GM19193 (cell line): ENCODE results near the gene WNT11.

ENCODE experiments used
- POLR2A ChIP-seq: IDR thresholded peaks from 4 replicates; pipeline ENCODE4 v1.6.1; 2011; ENCODE audit not compliant: insufficient read depth, insufficient read length; ENCODE audit errors: extremely low read depth

The WNT11 gene

DNA sequence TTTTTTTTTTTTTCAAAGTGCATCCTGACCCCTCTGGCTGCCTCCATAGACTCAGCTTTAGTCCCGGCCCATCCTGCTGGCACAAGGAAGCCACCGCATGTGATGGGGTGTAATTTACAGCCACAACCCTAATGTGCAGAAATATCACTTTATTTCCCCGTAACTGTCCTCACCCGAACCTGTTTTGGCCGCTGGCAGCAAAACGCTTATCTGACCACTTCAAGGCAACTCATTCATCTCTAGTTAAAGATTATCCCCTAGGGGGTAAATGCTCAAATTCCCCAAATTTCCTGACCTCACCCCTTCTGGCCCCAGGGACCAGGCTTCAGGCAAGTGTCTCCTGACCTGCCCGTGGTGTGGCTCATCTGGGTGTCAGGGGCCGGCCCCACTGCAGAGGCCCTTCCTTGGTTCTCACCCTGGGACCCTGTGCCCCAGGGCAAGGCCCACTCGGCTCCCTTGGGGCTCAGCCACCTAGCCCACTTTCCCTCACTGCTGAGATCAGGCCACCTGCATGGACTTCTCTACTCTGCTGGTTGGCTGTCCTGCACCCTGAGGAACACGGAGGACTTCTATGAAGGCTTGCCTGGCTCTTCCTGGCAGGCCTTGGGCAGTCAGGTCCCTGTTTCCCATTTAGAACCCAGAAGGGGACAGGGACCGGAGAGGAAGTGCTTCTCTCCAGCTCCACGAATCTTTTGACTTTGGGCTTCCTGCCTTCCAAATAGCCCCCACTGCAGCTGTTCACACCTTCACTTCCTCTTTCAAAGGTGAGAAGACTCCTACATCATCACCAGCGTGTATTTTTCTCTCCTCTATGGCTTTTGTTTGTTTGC, 53.3 kb downstream of the WNT11 start:
- TF ChIP-seq POLR2A = no peak

- peak; percentile 29 for TF ChIP-seq POLR2A
These were observed 54.1 kb downstream of the WNT11 start for GRCh38 chr11:76152086-76152681.

DNA sequence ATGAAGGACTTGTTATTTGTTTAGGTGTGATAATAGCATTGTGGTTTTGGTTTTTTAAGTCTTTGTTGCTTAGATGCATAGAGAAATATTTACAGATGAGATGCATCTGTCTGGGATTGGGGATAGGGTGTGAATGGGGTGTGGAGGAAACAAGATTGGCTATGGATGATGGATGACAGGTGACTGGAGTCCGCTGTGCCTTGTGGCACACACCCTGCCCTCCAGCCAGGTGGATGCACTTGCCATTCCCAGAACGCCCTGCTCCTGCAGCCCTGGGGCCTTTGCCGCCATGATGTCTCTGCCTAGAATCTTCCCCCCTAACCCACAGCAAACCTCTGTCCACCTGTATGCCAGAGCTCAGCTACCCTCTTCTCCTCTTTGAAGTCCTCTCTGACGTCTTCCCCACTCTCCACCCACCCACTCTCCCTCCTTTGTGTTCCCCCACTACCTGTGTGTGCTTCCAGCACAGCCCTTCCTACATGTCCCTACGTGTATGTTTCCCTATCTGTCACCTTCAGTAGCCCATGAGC, 54.7 kb downstream of the WNT11 start:
- no peak for TF ChIP-seq POLR2A

GRCh38 chr11:76150141-76150540, 56.2 kb downstream of the WNT11 start:
- no peak for TF ChIP-seq POLR2A

GRCh38 chr11:76149713-76150112, 56.6 kb downstream of the WNT11 start:
- TF ChIP-seq POLR2A = no peak

- TF ChIP-seq POLR2A = no peak
These were observed 57.2 kb downstream of the WNT11 start for GRCh38 chr11:76148941-76149613.

DNA sequence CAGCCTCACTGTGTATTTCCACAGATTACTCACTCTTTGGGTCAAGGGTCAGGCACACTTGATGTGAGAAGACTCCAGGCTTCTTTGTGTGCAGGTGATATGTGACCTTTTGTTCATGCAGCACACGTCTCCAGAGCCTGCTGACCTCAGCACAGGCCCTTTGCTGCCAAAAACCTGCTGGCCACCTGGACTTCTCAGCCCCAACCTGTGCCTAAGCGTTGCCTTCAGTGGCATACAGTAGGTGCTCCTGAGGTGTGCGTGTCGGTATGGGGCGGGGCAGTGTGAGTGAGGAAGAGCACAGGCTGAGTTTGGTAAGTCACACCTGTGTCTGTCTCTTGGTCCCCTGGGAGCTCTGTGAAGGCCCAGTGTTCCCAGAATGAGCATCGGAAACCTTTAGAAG, 58.1 kb downstream of the WNT11 start:
- TF ChIP-seq POLR2A = no peak

GRCh38 chr11:76147106-76147740, 59.1 kb downstream of the WNT11 start:
- TF ChIP-seq POLR2A = no peak

DNA sequence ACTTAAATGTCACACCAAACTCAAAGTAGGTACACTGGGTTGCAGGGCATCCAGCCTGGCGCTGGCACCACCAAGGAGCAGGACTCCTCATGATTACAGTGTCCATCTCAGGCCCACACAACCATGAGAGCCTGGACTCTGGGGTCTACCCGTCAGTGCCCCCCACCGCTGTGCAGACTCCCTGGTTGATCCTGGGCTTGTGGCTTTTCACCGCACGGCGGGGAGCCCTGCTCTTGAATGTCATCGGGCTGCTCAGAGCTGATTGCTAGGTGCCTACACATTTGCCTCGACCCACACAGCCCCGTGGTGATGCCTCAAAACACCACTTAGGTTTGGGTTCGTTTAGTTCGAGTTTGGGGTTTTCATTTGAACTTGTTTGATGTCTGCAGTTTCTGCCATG, 63.0 kb downstream of the WNT11 start:
- peak; percentile 27 for TF ChIP-seq POLR2A

DNA sequence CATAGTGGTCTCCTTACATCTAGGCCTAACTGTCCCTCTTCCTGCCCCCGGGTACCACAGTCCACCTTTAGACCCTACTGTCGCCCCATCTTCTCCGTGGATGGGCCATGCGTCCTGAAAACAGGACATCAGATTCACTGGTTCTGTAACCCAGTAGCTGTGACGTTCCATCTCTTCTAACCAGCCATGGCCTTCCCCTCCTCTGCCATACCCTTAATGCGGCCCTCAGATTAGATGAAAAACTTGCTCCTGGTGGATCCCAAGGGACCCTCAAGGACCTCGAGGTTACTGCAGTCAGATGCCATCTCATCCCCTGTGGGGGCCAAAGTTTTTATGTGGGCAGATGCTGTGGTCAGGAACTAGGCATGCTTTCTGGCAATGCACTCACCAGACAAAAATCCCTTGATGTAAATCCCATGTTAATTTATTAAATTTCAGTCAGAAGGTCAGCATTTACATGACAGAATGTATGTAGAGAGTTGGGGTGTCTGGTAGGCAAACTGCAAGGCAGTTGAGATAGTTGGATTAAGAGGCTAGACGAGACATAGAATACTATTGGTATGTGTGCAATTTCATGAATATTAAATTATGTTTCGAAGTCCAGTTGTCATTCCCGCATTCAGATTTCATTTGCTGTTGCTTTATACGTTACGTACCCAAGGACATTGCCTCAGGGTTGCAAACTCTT, 64.3 kb downstream of the WNT11 start:
- TF ChIP-seq POLR2A = no peak

DNA sequence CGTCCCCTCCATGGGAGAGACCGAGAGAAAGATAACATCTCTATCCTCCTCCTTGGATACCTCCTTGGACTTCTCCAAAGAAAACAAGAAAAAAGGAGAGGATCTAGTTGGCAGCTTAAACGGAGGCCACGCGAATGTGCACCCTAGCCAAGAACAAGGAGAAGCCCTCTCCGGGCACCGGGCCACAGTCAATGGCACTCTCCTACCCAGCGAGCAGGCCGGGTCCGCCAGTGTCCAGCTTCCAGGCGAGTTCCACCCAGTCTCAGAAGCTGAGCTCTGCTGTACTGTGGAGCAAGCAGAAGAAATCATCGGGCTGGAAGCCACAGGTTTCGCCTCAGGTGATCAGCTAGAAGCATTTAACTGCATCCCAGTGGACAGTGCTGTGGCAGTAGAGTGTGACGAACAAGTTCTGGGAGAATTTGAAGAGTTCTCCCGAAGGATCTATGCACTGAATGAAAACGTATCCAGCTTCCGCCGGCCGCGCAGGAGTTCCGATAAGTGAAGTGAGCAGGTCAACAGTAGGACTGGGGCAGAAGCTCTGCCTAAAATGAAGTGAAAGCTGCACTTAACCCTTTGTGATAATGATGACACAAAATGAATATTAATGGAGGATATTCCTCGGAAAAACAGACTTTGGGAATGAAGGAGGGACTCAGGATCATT, 65.3 kb downstream of the WNT11 start:
- no peak for TF ChIP-seq POLR2A

- no peak for TF ChIP-seq POLR2A
These were observed 67.0 kb downstream of the WNT11 start for GRCh38 chr11:76139314-76139713.
